ENCODE data around the gene PRKCH.
A peak's percentile ranks its signal among the peaks of the same experiment; 100 is the strongest.
"Not testable (repeated sequence)": the region's sequence is repeated elsewhere in the genome, so short reads cannot be mapped to it uniquely, and the experiment has no call there.

The PRKCH gene

DNA sequence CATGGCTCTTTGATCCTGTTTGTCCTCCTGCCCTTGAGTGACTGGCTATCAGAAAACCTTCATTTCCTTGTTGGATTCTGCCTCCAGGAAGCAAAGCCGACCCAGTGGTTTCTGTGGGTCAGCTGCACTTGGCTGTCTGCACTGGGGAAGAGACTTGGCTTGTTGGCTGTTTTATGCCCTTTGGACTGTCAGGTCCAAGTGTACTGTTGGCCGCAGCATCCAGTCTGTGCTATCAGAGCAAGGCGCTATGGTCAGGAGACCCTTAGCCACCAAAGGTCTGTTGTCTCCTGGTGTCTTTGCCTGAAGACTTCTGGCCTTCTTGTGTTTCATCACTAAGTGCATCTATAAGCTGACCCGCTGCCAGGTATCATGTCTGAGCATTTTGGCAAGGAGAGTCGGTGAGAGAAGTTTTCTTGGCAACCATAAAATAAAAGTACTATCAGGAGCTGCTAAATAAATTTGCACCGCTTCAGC is 196.6 kb downstream of the PRKCH start:
- DNase-seq, result no peak

DNA sequence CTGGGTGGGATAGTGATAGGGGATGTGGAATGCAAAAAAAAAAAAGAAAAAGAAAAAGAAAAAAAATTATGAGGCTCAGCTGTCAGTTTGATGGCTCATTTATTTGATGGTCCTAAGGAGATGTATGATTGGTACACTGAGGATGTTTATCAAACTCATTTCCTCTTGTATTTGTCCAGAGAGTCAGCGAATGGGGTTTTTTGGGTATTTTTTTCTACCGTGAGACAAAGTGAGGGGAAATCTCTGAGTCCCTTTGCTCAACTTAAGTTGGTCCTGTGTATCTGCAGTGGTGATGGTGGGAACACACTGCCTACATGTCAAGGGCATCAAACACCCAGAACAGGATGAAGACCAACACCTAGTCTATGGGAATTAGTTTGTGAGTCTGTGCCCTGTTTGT is 197.0 kb downstream of the PRKCH start:
- no peak for DNase-seq

DNA sequence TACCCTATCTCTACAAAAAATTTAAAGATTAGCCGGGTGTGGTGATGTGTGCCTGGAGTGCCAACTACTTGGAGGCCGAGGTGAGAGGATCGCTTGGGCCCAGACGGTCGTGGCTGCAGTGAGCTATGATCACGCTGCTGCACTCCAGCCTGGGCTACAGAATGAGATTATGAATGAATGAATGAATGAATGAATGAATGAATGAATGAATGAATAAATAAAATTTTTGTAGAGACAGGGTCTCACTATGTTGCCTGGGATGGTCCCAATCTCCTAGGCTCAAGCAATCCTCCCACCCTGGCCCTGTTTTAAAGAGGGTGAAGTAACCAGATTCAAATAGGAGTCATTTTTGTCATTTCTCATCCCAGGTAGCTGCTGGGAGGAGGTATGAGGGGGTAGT is 197.7 kb downstream of the PRKCH start:
- DNase-seq, result no peak

DNA sequence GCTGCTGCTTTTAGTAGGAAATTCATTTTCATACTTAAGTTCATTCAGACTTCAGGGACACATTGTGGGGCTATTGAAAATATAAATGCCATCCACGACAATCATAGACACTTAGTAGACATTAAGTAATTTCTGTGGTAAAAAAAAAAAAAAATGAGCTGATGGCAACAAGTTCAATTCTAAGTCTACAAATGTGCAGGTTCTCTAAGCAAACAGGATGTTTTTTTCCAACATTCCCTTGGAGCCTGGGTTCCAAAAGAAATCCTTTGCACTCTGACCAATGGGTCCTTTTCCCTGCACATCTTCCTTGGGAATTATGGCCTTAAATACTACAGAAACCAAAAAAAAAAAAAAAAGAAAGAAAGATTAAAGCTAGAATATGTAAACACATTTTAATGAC is 198.4 kb downstream of the PRKCH start:
- DNase-seq, result no peak

DNA sequence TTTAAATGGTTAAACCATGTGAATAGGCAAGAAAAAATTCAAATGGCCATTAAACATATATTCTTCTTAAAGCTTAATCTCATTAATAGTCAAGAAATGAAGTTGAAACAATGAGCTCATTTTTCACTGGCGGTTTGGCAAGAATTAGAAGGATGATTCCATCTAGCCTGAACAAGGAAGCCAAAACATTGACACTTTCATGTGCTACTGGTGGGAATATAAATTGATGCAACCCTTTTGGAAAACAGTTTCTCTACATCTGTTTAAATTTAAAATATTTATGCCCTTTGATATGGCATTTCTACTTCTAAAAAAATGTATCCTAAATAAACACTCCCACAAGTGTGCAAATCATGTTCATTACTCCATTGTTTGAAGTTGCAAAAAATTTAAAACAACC is 199.2 kb downstream of the PRKCH start:
- no peak for DNase-seq

DNA sequence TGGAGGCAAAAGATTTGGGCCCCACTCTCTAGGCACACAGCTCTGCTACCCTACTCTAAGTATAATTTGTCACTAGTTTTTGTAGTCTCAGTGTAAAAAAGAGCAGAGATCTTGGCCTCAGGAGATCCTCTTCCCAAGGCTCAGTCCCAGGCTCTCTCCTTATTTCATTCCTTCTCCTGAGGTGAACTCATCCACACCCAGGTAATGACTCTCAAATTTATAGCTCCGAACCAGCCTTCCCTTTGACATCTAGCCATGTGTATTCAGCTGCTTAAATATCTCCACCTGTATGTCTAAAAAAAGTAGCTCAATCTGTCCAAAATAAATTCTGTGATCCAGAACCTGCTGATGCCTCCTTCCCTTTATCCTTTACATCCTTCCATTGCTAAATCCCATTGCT is 200.4 kb downstream of the PRKCH start:
- no peak for DNase-seq

DNA sequence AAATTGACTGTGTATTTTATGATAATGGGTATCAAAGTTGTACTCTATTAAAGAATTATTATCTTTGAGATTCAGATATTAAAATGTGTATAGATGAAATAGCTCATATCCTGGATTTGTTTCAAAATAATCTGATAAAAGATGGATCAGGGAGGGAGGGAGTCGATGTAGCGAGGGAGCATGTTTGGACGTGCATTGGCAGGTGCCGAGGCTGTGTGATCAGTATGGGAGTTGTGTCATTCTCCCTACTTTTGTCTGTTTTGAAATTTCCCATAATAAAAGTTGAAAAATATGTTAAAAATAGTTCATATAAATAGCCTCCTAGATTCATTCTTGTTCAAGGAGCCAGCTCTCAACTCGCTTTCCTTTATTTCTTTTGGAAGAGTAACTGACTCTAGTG is 202.4 kb downstream of the PRKCH start:
- no peak for DNase-seq

DNA sequence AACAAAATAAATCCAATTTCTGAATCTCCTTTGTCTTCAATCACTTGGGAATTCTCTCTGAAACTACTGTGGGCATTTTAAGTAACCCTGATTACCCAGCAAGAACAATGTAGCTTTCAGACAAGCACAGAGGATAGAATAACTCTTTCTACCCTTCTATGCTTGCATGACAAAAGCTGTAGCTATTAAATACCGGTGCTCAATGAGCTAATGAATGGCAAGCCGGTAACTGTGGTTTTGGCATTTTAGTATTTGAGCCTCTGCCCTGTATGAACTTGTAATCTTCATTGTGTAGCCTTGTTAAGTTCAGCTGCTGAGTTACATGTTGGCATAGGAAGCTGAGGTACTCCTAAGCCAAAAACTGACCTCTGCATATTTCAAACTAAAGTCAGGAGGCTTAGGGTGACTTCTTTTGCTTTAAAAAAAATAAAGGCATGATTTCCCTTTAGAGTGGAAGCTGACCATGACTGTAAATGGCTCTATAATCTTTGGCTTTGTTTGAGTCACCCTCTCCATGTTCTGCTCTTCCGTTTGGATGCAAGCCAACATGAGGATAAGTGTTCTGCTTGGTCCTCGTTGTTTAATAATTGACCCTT is 202.9 kb downstream of the PRKCH start:
- DNase-seq, result no peak

DNA sequence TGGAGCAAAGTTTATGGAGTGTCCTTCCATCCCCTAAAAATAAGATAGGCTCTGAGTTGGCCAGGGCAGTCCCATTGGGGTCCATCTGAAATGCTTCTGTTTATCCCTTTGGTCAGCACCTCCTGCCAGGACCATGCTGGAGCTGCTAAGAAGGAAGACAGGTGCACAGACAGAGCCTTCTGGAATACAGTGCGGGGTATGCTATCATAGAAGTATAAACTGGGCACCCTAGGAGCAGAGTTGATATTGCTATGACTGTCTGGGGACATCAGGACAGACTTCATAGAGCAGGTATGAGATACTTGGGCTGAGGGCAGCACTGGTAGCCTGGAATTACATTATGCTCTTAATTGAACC is 203.5 kb downstream of the PRKCH start:
- no peak for DNase-seq

DNA sequence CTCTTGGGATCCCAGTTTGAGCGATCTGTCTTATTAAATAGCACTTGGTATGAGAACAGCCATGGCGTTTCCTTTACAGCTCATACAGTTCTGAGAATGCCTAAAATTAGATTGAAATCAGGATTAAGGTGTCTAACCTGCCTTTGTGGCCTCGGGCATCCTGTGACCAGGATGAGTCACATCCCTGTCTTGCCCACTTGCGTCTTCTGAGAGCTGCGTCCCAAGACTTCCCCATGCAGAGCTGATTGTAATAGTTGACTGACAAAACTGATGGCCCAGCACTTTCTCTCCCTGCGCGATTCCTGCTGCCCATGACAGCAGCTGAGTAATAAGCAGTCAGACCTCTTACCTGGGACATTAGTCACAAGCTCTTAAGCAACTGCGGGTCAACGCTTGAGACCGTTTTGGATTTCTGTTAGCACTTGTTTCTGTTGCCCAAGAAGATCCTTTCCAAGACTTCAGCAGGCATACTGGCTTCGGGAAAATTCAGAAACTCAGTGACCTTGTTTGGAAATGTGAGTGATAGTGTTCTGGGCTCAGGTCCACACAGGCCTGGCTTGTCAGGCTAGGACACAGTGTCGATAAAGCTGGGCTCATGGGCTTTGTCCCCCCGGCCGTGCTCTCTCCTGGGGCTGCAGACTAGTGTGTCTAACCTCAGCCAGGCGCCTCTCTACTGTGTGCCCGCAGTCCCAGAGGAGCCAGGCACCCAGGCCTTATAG is 204.1 kb downstream of the PRKCH start:
- peak; percentile 75 for DNase-seq

DNA sequence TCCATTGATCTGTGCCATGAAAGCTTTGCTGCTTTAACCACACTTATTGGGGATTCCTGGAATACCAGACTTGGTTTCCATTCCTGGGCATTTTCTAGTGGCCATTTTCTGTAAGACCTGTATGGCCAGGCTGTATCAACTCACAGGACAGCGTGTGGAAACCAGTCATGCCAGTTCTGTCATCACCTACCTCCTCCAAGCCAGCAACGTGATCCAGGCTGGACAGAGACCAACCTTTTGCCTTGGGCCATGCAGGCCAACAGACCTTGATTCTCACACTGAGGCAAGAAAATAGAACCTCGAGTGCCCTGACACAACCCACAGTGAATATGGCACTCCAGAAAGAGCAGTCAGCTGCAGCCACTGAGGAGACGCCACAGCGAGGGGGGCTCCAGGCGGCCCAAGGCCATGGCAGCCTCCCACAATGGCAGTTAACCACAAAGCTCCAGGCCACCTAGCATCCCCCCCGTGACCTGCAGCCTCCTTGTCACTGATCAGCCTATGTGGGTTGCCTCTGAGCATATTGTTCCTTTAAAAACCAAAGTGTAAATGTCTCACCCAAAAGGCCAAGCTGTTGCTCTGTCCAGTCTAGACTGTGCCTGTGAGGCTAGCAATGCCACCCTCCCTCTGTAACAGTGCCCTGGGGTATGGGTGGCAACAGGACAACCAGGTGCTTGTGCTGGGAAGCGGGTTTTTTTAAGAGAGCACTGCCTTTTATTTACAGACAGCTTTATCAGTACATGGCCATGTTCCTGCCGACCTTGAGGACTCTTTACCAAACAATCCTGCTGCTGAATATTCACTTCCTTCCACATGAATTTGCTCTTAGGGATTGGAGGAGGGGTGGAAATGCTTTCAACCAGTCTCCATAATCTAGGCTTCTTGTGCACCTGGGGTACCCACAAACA is 205.3 kb downstream of the PRKCH start:
- DNase-seq, result no peak

DNA sequence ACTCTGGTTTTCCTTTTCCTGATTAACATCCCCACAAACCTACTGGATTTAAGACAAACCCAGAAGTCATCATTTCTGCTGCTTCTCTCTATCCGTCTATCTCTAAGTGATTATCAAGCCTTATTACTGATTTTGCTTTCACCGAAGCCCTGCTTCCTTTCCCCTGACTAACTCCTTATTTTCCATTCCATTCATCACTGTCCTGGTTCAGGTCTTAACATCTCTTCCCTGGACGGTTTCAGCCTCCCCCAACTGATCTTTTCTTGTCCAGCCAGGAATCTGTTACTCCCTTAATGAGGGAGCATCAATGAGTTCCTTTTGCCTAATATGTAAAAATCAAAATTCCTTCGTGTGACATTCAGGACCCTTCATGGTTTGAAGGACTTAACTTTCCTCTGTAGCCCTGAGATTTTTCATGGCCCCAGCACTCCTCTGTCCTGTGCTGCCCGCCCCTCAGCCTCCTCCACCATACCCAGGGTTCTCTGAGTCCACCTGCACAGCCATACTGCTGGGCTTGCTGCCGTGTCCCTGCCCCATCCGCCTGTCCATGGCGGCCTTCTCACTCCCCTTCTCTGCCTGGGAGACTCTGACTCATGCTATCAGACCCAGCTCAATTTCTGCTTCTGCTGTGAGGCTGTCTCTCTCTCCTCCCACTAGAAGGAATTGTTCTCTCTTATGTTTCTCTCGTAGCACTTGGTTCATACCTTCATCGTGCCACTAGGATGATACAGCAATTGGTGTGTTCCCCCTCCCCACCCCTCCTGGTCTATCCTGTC is 206.1 kb downstream of the PRKCH start:
- DNase-seq, result no peak

DNA sequence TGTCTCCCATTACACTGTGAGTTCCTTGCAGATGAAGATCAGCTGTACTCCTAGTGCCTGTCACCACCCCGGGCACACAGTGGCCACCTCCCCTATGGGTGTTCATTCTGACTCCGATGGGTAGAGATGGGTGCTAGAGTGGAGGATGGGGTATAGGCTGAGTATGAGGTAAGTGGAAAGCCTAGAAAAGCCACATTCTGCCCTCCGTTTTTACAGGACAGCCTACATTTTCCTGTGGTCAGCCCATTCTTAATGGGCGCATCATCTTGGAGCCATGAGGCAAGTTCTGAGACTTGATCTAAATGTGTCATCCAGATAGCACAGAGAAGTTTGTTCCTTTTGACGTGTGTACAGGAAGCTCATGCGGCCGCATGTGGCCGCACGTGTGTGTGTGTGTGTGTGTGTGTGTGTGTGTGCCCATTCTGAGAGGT is 207.2 kb downstream of the PRKCH start:
- peak; percentile 34 for DNase-seq

DNA sequence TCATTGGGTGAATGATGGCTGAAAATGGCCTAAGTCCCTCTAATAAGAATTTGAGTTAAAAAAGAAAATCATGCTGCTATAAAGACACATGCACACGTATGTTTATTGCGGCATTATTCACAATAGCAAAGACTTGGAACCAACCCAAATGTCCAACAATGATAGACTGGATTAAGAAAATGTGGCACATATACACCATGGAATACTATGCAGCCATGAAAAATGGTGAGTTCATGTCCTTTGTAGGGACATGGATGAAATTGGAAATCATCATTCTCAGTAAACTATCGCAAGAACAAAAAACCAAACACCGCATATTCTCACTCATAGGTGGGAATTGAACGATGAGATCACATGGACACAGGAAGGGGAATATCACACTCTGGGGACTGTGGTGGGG is 208.0 kb downstream of the PRKCH start:
- DNase-seq, result not testable (repeated sequence)

DNA sequence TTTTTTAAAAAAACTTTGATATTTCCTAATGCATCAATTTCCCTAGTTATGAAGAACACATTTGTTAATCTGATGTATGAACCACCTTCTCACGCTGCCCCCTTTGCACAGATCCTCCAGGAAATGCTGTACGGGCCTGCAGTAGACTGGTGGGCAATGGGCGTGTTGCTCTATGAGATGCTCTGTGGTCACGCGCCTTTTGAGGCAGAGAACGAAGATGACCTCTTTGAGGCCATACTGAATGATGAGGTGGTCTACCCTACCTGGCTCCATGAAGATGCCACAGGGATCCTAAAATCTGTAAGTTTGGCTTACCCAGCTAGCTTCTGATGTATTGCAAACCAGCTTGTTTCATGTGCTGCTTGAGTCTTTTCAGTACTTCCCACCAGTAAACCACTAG is 208.9 kb downstream of the PRKCH start:
- DNase-seq, result no peak

DNA sequence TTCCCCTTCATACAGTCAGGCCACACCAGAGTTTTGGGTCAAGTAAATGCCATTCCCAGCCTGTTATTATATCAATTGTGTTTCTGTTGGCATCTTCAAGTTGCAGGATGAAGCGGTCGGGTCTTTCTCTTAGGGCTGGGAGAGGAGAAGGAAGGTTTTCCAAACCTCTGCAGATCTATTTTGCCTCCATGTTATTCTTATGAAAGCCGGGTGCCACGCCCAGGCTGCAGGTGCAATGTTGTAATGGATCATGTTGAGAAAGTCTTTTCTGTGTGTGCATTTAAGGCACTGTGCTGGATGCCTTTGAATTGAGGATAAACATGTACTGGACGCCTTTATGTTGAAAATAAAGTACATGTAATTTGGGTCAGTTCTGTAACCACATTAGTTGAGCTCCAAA is 209.5 kb downstream of the PRKCH start:
- no peak for DNase-seq

DNA sequence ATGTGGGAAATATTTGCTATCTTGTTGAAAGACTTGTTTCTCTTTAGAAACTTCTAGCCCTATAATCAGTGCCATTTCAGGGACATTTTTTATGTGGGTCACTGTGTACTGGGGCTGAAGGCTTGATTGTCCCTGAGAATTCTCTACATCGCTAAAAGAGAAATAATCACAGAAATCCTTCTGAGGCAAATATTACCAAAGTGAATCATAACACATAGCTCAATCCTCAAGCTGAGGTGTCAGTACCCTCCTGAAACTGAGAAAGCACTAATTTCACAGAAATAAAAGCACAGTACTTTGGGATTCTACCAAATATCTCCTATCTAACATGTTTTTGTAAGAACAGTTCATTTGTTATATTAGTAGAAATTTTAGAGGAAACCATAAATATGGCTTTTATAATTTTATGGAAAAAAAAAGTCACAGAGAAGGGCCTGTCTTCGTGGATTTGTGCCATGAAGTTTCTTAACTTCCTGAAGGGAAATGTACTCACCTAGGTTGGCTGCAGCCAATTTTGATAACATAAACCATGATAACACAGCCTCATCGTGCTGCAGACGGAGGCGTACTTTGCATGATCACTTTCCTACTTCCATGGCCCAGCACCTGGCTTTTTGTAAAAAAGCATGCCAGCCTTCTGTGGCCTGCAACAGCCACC is 210.2 kb downstream of the PRKCH start:
- DNase-seq, result no peak

DNA sequence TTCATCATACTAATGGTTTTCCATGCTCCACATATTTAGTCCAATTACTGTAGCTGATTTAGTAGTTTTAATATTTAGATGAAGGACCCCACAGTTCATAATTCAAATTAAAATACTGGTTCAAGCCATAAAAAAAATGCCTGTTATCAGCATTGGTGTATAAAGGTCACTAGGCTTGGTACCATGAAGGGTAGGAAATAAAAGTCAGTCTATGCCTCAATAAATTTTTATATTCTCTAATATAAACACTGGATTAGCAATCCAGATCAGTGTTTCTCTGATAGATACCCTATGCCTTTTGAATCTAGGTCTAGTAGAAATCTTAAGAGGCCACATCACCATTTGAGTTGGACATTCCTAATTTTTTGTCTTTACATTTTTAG is 210.7 kb downstream of the PRKCH start:
- no peak for DNase-seq

DNA sequence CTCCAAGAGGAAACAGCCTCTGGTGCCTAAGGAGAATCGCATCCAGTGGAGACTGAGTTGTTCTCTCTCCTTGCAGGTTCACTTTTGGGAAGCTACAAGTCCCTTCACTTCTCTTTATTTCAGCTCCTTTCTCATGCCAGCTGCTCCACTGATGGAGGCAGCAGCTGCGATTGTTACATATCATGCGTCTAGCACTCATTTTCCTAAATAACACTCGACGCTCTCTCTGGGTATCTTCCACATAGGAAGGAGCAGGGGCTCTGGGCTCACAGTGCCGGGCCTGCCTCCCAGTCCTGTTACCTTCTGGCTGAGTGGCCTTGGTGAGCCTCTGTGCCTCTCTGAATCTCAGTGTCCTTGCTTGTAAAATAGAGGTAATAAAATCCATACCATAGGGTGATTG is 211.4 kb downstream of the PRKCH start:
- no peak for DNase-seq

DNA sequence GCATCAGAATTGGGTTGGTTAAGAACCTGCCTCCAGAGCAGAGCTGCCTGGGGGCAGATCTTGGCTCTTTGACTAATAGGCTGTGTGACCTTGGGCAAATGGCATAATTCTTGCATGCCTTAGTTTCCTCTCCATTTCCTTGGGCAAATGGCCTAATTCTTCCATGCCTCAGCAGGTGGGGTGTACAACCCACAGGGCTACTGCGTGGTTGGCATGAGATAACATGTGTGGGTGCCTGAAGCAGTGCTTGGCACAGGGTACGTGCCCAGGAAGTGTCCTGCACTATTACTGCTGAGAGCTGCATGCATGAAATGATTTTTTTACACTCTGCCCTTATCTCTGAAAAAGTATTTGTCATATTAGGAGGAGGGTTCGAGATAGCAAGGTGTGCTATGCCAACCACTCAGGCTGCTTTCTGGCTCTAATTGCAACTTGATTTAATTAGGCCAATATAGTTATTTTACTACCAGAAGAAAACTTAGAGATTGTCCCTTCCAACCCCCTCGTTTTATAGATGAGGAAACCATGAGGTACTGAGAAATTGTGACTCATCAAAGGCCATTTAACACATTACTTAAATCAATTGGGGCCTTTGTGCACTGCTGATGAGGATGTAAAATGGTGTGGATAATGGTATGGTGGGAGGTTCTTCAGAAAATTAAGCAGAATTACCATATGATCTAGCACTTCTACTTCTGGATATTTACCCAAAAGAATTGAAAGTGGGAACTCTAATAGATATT is 212.3 kb downstream of the PRKCH start:
- DNase-seq, result no peak

DNA sequence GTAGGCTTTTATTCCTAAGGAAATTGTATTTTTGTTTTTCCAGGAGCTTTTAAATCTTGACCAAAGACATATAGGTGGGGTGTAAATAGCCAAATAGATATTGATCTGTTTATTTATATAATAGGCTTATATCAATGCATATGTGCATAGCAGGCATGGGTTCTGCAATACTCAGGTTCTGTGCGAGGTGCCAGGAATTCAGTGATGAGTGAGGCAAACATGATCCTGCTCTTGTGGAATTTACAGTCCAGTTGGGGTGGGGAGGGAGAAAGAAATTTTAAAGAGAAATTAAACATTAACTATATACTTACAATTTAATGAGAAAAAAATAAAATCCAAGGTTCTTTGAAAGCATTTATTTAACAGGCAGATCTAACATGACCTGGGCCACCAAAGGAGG is 213.7 kb downstream of the PRKCH start:
- no peak for DNase-seq

DNA sequence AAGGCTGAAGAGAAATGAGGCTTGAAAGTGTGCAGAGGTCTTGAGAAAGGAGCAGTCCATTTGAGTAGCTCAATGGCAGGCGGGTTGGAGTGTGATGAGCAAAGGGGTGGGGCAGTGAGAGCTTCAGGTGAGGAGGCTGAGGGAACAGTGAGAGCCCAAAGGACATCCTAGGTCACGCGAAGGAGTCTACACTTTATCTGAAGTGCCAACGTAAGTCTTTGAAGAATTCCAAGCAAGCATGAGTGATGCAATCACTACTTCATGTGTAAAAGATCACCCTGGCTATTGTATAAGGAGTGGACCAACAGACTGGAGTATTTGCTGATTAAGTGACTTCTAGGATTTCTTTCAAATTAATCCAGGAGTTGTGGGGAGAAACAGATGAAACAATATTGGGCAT is 214.1 kb downstream of the PRKCH start:
- DNase-seq, result no peak

Data from activated naive CD4-positive, alpha-beta T cell treated with Interleukin-2 at 50 U/mL for 16 hours (primary cell).